Measurements from ENCODE around the gene CABP2.
A peak's percentile ranks its signal among the peaks of the same experiment; 100 is the strongest.
"Not testable (repeated sequence)": the region's sequence is repeated elsewhere in the genome, so short reads cannot be mapped to it uniquely, and the experiment has no call there.

Gene CABP2

GRCh38 chr11:67494371-67495233 lies 28.6 kb downstream of the CABP2 start:
- no peak for DNase-seq (ENCODE audit: low read depth)

- no peak for DNase-seq (ENCODE audit: low read depth)
Observed at GRCh38 chr11:67493548-67494370, 29.5 kb downstream of the CABP2 start.

- no peak for DNase-seq (ENCODE audit: low read depth)
Observed at GRCh38 chr11:67492801-67493547, 30.3 kb downstream of the CABP2 start.

- DNase-seq (ENCODE audit: low read depth), result no peak
Observed at GRCh38 chr11:67492069-67492727, 31.0 kb downstream of the CABP2 start.

- no peak for DNase-seq (ENCODE audit: low read depth)
Observed at GRCh38 chr11:67491276-67492068, 31.8 kb downstream of the CABP2 start.

- no peak for DNase-seq (ENCODE audit: low read depth)
Observed at GRCh38 chr11:67490727-67491065, 32.5 kb downstream of the CABP2 start.

- no peak for DNase-seq (ENCODE audit: low read depth)
Observed at GRCh38 chr11:67489885-67490726, 33.1 kb downstream of the CABP2 start.

- DNase-seq (ENCODE audit: low read depth), result no peak
Observed at GRCh38 chr11:67489203-67489884, 33.9 kb downstream of the CABP2 start.

GRCh38 chr11:67486481-67487195 lies 36.6 kb downstream of the CABP2 start:
- no peak for DNase-seq (ENCODE audit: low read depth)

- not testable (repeated sequence) for DNase-seq (ENCODE audit: low read depth)
Observed at GRCh38 chr11:67485873-67486361, 37.3 kb downstream of the CABP2 start.

GRCh38 chr11:67484847-67485311 lies 38.4 kb downstream of the CABP2 start:
- DNase-seq (ENCODE audit: low read depth), result no peak

- no peak for DNase-seq (ENCODE audit: low read depth)
Observed at GRCh38 chr11:67483831-67484665, 39.2 kb downstream of the CABP2 start.

- DNase-seq (ENCODE audit: low read depth), result peak; percentile 89
Observed at GRCh38 chr11:67482827-67483798, 40.1 kb downstream of the CABP2 start, which contains the start of gene AIP. TSS of gene AIP (plus strand) at chr11:67483026. CDS start at chr11:67483159, 133 bp downstream.

GRCh38 chr11:67482275-67482826 lies 40.9 kb downstream of the CABP2 start:
- no peak for DNase-seq (ENCODE audit: low read depth)

GRCh38 chr11:67477344-67478050 lies 45.7 kb downstream of the CABP2 start:
- DNase-seq (ENCODE audit: low read depth), result not testable (repeated sequence)
